ENCODE measurements around the gene MEG3. TPM values are rescaled to one million over a fixed set of nuclear protein-coding genes. Genes with fewer than 3 reads are reported as not detected.

The MEG3 gene
- total RNA-seq, 4 donors from 2014 or later, result 1.2 to 18.9 (median 3.5) TPM

DNA sequence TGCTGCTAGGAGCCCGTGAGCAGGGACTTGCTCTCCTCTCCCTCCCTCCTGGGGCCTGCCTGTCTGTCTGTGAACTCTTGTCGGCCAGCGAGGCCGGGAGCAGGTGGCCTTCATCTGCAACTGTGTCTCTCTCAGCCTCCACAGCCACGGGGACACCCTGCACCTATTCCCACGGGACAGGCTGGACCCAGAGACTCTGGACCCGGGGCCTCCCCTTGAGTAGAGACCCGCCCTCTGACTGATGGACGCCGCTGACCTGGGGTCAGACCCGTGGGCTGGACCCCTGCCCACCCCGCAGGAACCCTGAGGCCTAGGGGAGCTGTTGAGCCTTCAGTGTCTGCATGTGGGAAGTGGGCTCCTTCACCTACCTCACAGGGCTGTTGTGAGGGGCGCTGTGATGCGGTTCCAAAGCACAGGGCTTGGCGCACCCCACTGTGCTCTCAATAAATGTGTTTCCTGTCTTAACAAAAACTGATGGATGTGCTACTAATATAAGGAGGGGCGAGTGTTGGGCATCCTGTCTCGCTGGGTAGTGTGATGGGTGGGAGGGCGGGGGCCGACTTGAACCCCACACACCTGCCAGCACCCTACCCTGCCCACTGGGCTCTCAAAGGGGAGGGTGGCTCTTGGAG, 34.8 kb downstream of the MEG3 start:
- H3K4me1 ChIP-seq, result peaks cover 0 to 9% (median 0%) of the 10 kb centered on the region in 3 donors
- WGBS, 2 donors, result 50 to 93% methylated on average over 2 to 3 of the region's 19 CpGs
- H3K27ac ChIP-seq, result no peak overlapping the region
- no peak for TF ChIP-seq POLR2A (IDR thresholded peaks at IDR 0.05)
- TF ChIP-seq, protein P1, sequence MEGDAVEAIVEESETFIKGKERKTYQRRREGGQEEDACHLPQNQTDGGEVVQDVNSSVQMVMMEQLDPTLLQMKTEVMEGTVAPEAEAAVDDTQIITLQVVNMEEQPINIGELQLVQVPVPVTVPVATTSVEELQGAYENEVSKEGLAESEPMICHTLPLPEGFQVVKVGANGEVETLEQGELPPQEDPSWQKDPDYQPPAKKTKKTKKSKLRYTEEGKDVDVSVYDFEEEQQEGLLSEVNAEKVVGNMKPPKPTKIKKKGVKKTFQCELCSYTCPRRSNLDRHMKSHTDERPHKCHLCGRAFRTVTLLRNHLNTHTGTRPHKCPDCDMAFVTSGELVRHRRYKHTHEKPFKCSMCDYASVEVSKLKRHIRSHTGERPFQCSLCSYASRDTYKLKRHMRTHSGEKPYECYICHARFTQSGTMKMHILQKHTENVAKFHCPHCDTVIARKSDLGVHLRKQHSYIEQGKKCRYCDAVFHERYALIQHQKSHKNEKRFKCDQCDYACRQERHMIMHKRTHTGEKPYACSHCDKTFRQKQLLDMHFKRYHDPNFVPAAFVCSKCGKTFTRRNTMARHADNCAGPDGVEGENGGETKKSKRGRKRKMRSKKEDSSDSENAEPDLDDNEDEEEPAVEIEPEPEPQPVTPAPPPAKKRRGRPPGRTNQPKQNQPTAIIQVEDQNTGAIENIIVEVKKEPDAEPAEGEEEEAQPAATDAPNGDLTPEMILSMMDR (IDR thresholded peaks at IDR 0.05), result no peak
- DNase-seq, result no peak
- no peak overlapping the region for H3K4me3 ChIP-seq
- H3K9me3 ChIP-seq, result no peaks in the 10 kb centered on the region
- intact Hi-C loops (cut with DNase I), result no loop called here
- H3K27me3 ChIP-seq, result peaks cover 0 to 24% (median 0%) of the 10 kb centered on the region in 4 donors
- no peaks in the 10 kb centered on the region for H3K36me3 ChIP-seq

DNA sequence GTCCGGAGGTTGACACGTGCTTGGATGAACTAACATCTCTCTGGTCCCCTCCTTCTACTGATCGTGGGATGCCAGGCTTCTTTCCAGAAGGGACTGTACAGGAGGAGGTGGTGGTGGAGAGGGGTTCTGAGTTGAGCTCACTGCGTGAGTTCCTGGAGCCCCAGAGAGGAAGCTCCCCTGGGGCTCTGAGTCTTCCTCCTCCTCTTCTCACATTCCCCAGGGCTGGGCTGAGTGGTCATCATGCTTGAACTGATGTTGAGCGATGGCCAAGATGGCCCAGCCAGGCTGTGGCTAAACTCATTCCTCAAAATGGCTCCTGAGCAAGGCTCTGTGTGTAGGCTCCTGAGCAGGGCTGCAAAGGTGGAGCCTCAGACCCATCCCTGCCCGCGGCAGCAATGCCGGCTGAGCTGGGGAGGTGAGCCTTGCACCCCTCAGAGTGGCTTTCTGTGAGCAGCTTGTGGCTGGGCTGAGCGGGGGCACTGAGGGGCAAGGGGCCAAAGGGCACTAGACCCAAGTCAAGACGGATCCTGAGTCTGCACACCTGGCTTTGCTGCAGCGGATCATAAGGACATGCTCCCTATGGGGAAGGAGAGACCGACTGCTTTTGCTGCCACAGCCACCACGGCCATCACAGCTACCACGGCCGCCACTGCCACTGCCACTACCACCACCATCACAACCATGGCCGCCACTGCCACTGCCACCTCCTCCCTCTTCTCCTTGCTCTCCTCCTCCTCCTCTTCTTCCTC, 35.4 kb downstream of the MEG3 start:
- DNase-seq, result no peak
- H3K36me3 ChIP-seq, result no peaks in the 10 kb centered on the region
- whole genome bisulfite sequencing, 2 donors, result 86 to 92% methylated on average over 9 to 11 of the region's 16 CpGs
- no peaks in the 10 kb centered on the region for H3K9me3 ChIP-seq
- peaks cover 0 to 24% (median 0%) of the 10 kb centered on the region in 4 donors for H3K27me3 ChIP-seq
- H3K4me3 ChIP-seq, result no peak overlapping the region
- peaks cover 0 to 9% (median 0%) of the 10 kb centered on the region in 3 donors for H3K4me1 ChIP-seq
- TF ChIP-seq, protein P1 (IDR thresholded peaks at IDR 0.05), result no peak
- no peak for TF ChIP-seq POLR2A (IDR thresholded peaks at IDR 0.05)
- H3K27ac ChIP-seq, result no peak overlapping the region
- intact Hi-C loops (cut with DNase I), result no loop called here

DNA sequence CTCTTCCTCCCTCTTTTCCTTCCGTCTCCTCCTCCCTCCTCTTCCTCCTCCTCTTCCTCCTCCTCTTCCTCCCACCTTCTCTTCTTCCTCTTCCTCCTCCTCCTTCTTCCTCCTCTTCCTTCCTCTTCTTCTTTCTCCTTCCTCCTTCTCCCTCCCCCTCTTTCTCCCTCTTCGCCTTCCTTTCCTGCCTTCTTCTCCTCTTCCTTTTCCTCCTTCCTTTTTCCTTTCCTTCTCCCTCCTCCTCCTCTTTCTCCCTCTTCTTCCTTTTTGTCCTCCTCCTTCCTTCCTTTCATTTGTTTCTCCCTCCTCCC, 36.0 kb downstream of the MEG3 start:
- Histone ChIP-seq H3K27ac (no peak overlapping the region), H3K36me3 (no peaks in the 10 kb centered on the region), H3K27me3 (peaks cover 0 to 24% (median 0%) of the 10 kb centered on the region in 4 donors), H3K4me3 (no peak overlapping the region), H3K4me1 (peaks cover 0 to 9% (median 0%) of the 10 kb centered on the region in 3 donors), H3K9me3 (no peaks in the 10 kb centered on the region)
- WGBS, 2 donors, result 81 to 93% methylated on average over 2 of the region's 2 CpGs
- no peak for DNase-seq
- TF ChIP-seq, protein P1 (IDR thresholded peaks at IDR 0.05), result no peak
- TF ChIP-seq POLR2A (IDR thresholded peaks at IDR 0.05), result no peak
- intact Hi-C loops (cut with DNase I), result no loop called here

DNA sequence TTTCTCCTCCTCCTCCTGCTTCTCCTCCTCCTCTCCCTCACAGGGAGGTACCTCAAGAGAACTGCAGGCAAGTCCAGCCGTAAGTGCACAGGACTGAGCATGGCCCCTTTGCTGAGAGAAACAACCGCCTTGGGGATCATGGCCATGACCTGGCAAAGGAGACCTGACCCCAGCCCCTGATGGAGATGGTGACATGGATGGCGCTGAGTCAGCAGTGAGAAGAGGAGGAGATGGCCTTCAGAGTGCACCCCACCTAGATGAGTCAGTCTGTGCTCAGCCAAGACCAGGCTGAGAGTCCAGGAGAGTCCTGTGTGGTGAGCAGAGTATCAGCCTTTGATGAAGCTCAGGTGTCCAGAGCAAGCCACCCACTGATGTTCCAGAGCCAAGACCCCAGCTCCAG, 36.4 kb downstream of the MEG3 start:
- 62 to 73% methylated on average over 2 to 3 of the region's 3 CpGs for WGBS, 2 donors
- Histone ChIP-seq H3K4me1 (peaks cover 0 to 9% (median 0%) of the 10 kb centered on the region in 3 donors), H3K4me3 (no peak overlapping the region), H3K36me3 (no peaks in the 10 kb centered on the region), H3K27ac (no peak overlapping the region), H3K27me3 (peaks cover 0 to 24% (median 0%) of the 10 kb centered on the region in 4 donors), H3K9me3 (no peaks in the 10 kb centered on the region)
- TF ChIP-seq, protein P1 (IDR thresholded peaks at IDR 0.05), result no peak
- no peak for TF ChIP-seq POLR2A (IDR thresholded peaks at IDR 0.05)
- no peak for DNase-seq
- intact Hi-C loops (cut with DNase I), result no loop called here

DNA sequence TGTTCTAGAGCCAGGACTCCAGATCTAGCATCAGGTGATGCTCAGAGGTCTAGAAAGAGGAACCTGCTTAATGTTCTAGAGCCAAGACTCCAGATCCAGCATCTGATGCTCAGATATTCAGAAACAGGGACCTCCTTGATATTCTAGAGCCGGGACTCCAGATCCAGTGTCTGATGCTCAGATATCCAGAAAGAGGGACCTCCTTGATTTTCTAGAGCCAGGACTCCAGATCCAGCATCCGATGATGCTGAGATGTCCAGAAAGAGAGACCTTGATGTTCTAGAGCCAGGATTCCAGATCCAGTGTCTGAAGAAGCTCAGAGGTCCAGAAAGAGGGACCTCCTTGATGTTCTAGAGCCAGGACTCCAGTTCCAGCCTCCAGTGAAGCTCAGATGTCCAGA, 36.9 kb downstream of the MEG3 start:
- Histone ChIP-seq H3K9me3 (no peaks in the 10 kb centered on the region), H3K27ac (no peak overlapping the region), H3K4me3 (no peak overlapping the region), H3K36me3 (no peaks in the 10 kb centered on the region), H3K27me3 (peaks cover 0 to 20% (median 0%) of the 10 kb centered on the region in 4 donors), H3K4me1 (peaks cover 0 to 9% (median 0%) of the 10 kb centered on the region in 3 donors)
- no peak for DNase-seq
- WGBS, 2 donors, result 86 to 100% methylated on average over 2 of the region's 2 CpGs
- no peak for TF ChIP-seq POLR2A (IDR thresholded peaks at IDR 0.05)
- TF ChIP-seq, protein P1 (IDR thresholded peaks at IDR 0.05), result no peak
- intact Hi-C loops (cut with DNase I), result no loop called here

Measured in esophagus squamous epithelium (tissue), 5 donors.